K562 (cell line): Measurements from ENCODE around the gene USP16. TPM values are rescaled to one million over a fixed set of nuclear protein-coding genes. Genes with fewer than 3 reads are reported as not detected.

Experiments
- CCNT2 ChIP-seq: IDR thresholded peaks from 2 replicates; pipeline ENCODE4 v1.6.1; 2011; ENCODE audit warnings: borderline replicate concordance, low read depth, mild to moderate bottlenecking, moderate library complexity, mixed read lengths, low read length; ENCODE audit not compliant: insufficient read length; ENCODE audit errors: extremely low read depth
- CEBPZ ChIP-seq: fragments of 150-350 bp; IDR thresholded peaks from 2 replicates; pipeline ENCODE4 v1.6.1; 2014; ENCODE audit warnings: low read depth, mild to moderate bottlenecking, low read length, borderline replicate concordance
- CREBBP ChIP-seq: IDR thresholded peaks from one replicate; pipeline ENCODE4 v1.6.1; 2012; ENCODE audit warnings: low read depth, mild to moderate bottlenecking, control low read depth, inconsistent platforms, low read length
- E2F3 ChIP-seq: fragments of 250-450 bp; sonication (Bioruptor Pico); IDR thresholded peaks from 2 replicates; pipeline ENCODE4 v1.4.0; 2020; ENCODE audit warnings: mild to moderate bottlenecking
- MAZ ChIP-seq, 2 experiments: fragments of 450-650 bp in 1 of 2; sonication (generic) in 1 of 2; formaldehyde crosslinking; IDR thresholded peaks in 1 of 2; conservative IDR thresholded peaks in 1 of 2; 2 replicates each; pipeline versions ENCODE4 v1.4.0 to v1.5.0; 2020; ENCODE audit warnings: mild to moderate bottlenecking in 1 of 2, missing genetic modification reagents in 1 of 2
- ZBTB12 ChIP-seq: fragments of 250-450 bp; sonication (Bioruptor Pico); IDR thresholded peaks from 2 replicates; pipeline ENCODE4 v1.4.0; 2020
- ZNF584 ChIP-seq: fragments of 200-800 bp; sonication (Bioruptor generic); IDR thresholded peaks from 2 replicates; pipeline ENCODE4 v1.6.1; 2016; ENCODE audit warnings: low read depth, mild to moderate bottlenecking, missing genetic modification characterization, missing compliant biosample characterization
- polyA plus RNA-seq, 8 experiments: library from polyadenylated mRNA; depleted of rRNA in 4 of 8; stranded (reverse) in 5 of 8; unstranded in 3 of 8; fragments of >200 nt; fragmentation: Nextera tagmentation in 2 of 8; fragmentation: Illumina TruSeq in 1 of 8; extraction: Ambion mirVana in 2 of 8; extraction: Trizol in 1 of 8; gene quantifications; 2 replicates each; pipeline versions ENCODE4 v1.2.1 to v1.2.3, GENCODE V29; 2011 to 2014; ENCODE audit warnings: inconsistent platforms in 1 of 8, missing spikeins in 1 of 8
- total RNA-seq, 7 experiments: library from RNA; depleted of rRNA in 6 of 7; stranded (reverse); fragments of >200 nt in 6 of 7; fragmentation: Illumina TruSeq in 2 of 7; extraction: Trizol in 2 of 7; gene quantifications; 2 replicates each; pipeline versions ENCODE4 v1.2.1 to v1.2.3, GENCODE V29; 2011 to 2021; ENCODE audit warnings: low replicate concordance in 1 of 7
- TF ChIP-seq, protein P1 (sequence below): sonication (generic); formaldehyde crosslinking; IDR thresholded peaks from 2 replicates; pipeline ENCODE4 v1.8.0; 2023; ENCODE audit warnings: mild to moderate bottlenecking, missing genetic modification reagents
- TF ChIP-seq, protein P2 (sequence below): fragments of 450-650 bp; IDR thresholded peaks from 2 replicates; pipeline ENCODE4 v1.6.1; 2016; ENCODE audit warnings: missing biosample characterization, missing genetic modification characterization

The USP16 gene
- total and polyA plus RNA-seq, 9 of the 15 experiments (the other 6 are each of a cell fraction or from before 2014, with no cell fraction given): 38.4 to 90.9 (median 62.8) TPM

- no peak for TF ChIP-seq E2F3 (CRISPR knock-in tag)
- TF ChIP-seq CCNT2: peak; percentile 61
- TF ChIP-seq, protein P1, sequence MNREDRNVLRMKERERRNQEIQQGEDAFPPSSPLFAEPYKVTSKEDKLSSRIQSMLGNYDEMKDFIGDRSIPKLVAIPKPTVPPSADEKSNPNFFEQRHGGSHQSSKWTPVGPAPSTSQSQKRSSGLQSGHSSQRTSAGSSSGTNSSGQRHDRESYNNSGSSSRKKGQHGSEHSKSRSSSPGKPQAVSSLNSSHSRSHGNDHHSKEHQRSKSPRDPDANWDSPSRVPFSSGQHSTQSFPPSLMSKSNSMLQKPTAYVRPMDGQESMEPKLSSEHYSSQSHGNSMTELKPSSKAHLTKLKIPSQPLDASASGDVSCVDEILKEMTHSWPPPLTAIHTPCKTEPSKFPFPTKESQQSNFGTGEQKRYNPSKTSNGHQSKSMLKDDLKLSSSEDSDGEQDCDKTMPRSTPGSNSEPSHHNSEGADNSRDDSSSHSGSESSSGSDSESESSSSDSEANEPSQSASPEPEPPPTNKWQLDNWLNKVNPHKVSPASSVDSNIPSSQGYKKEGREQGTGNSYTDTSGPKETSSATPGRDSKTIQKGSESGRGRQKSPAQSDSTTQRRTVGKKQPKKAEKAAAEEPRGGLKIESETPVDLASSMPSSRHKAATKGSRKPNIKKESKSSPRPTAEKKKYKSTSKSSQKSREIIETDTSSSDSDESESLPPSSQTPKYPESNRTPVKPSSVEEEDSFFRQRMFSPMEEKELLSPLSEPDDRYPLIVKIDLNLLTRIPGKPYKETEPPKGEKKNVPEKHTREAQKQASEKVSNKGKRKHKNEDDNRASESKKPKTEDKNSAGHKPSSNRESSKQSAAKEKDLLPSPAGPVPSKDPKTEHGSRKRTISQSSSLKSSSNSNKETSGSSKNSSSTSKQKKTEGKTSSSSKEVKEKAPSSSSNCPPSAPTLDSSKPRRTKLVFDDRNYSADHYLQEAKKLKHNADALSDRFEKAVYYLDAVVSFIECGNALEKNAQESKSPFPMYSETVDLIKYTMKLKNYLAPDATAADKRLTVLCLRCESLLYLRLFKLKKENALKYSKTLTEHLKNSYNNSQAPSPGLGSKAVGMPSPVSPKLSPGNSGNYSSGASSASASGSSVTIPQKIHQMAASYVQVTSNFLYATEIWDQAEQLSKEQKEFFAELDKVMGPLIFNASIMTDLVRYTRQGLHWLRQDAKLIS (CRISPR knock-in tag): 0 out of 2 replicates have a peak, but pooled peaks have one; percentile 47
- peak; percentile 87 to 90 for TF ChIP-seq MAZ (CRISPR knock-in tag; conservative IDR thresholded peaks at IDR 0.05 in 1 of 2, IDR thresholded peaks at IDR 0.05 in 1 of 2)
- no peak for TF ChIP-seq ZBTB12
- no peak; the same call in 1 of the 2 replicates for TF ChIP-seq CEBPZ
- no peak for TF ChIP-seq ZNF584 (CRISPR knock-in tag)
- TF ChIP-seq CREBBP: no peak
- TF ChIP-seq, protein P2, sequence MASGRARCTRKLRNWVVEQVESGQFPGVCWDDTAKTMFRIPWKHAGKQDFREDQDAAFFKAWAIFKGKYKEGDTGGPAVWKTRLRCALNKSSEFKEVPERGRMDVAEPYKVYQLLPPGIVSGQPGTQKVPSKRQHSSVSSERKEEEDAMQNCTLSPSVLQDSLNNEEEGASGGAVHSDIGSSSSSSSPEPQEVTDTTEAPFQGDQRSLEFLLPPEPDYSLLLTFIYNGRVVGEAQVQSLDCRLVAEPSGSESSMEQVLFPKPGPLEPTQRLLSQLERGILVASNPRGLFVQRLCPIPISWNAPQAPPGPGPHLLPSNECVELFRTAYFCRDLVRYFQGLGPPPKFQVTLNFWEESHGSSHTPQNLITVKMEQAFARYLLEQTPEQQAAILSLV (tag): no peak
Observed at GRCh38 chr21:29073222-29074006, 48.9 kb downstream of the USP16 start, which contains the start of gene CCT8 (continued).
